Heart left ventricle (tissue), 16 donors: ENCODE measurements around the gene SPAG9. TPM values are rescaled to one million over a fixed set of nuclear protein-coding genes. Genes with fewer than 3 reads are reported as not detected.

Experiments
- ATAC-seq, 4 donors: fragments of 200-7000 bp; cut with Tn5 transposase; one replicate each; pipeline ENCODE4 v1.9.1; 2020 to 2022; ENCODE audit warnings: moderate library complexity in 4 of 4, mild to moderate bottlenecking in 3 of 4, moderate number of reproducible peaks in 1 of 4
- DNase-seq, 5 donors: peaks; one replicate each; pipeline ENCODE4 v3.0.0-alpha.2; 2020
- H3K27ac ChIP-seq, 12 donors: fragments of 200-600 bp; sonication (generic) in 4 of 12; one replicate each; pipeline versions ENCODE4 v1.5.0 to v1.8.0; 2016 to 2022; ENCODE audit warnings: mild to moderate bottlenecking in 2 of 12
- H3K27me3 ChIP-seq, 9 donors: fragments of 200-600 bp; sonication (generic) in 2 of 9; one replicate each; pipeline versions ENCODE4 v1.5.1 to v1.8.0; 2016 to 2022; ENCODE audit warnings: mild to moderate bottlenecking in 3 of 9
- H3K36me3 ChIP-seq, 9 donors: fragments of 200-600 bp; sonication (generic) in 2 of 9; one replicate each; pipeline versions ENCODE4 v1.5.0 to v1.8.0; 2018 to 2022; ENCODE audit warnings: mild to moderate bottlenecking in 2 of 9
- H3K4me1 ChIP-seq, 12 donors: fragments of 200-600 bp; sonication (generic) in 4 of 12; one replicate each; pipeline versions ENCODE4 v1.5.0 to v1.8.0; 2016 to 2022; ENCODE audit warnings: mild to moderate bottlenecking in 3 of 12
- H3K4me3 ChIP-seq, 12 donors: fragments of 200-600 bp; sonication (generic) in 4 of 12; one replicate each; pipeline versions ENCODE4 v1.5.0 to v1.8.0; 2017 to 2022; ENCODE audit warnings: mild to moderate bottlenecking in 9 of 12, moderate library complexity in 4 of 12
- H3K9me3 ChIP-seq, 12 donors: fragments of 200-600 bp; sonication (generic) in 4 of 12; one replicate each; pipeline versions ENCODE4 v1.5.0 to v1.8.0; 2016 to 2022; ENCODE audit warnings: mild to moderate bottlenecking in 1 of 12
- CTCF ChIP-seq, 12 donors: fragments of 200-600 bp; sonication (generic) in 4 of 12; IDR thresholded peaks; one replicate each; pipeline versions ENCODE4 v1.5.0 to v1.8.0; 2018 to 2022; ENCODE audit warnings: antibody characterized with exemption in 12 of 12, mild to moderate bottlenecking in 5 of 12
- POLR2A ChIP-seq, 2 donors: fragments of 450-650 bp; IDR thresholded peaks; one replicate each; pipeline ENCODE4 v1.6.1; 2017; ENCODE audit warnings: antibody characterized with exemption in 2 of 2, mild to moderate bottlenecking in 2 of 2, moderate library complexity in 2 of 2
- WGBS, 4 donors: extraction: QIAGEN DNeasy Blood & Tissue Kit in 2 of 4; methylation state at CpG; one replicate each; pipeline versions ENCODE4 v1.1.5 to v1.1.7; 2013 to 2018; 5-methylcytosine and 5-hydroxymethylcytosine counted together
- intact Hi-C, 10 donors: fragments of 100-400 bp; cut with DNase I; formaldehyde crosslinking; loops; one replicate each; pipeline versions ENCODE4 v1.11.1 to v1.14.2; 2022
- polyA plus RNA-seq, 2 donors: library from polyadenylated mRNA; stranded (reverse); fragments of 200-250 nt; gene quantifications; one replicate each; pipeline ENCODE4 v1.2.3, GENCODE V29; 2013
- total RNA-seq, 9 donors: library from RNA; depleted of rRNA in 2 of 9; stranded (reverse); fragments of >200 nt in 2 of 9; fragmentation: NEBNext Ultra II Directional in 3 of 9; extraction: Animal tissue kit (Norgen Biotek cat#: 25700) in 3 of 9; gene quantifications; one replicate each; pipeline versions ENCODE4 v1.1.0 to v1.2.4, GENCODE V29; 2016 to 2023
- donor health status: ischemic (EF 13 %, LVEDD 7.1; RV severe dilation, severe dysfunction).
- donor health status: healthy with polysubstance abuse.
- donor health status: DM: no; HTN: yes; CAD: no.
- donor health status: DM: no; HTN: no; CAD: no.
- donor health status: ischemic (EF 25% LVEDD 6.9; RV normal size, moderate dysfunction).
- donor health status: ischemic (EF 25% LVEDD 5.7; RV mildly dilated, moderate dysfunction).
- donor health status: healthy.
- donor health status: DM: yes; HTN: yes; CAD: no.
- donor health status: ischemic (EF 35%, LVEDD 5.7; RV mildly dilated, moderate dysfunction).
- donor health status: nonischemic (EF 11% LVEDD 7.7; RV severe dilation, severe dysfunction).
- donor health status: DM: yes; HTN: yes; CAD: no.
- donor health status: PGD.
- donor health status: ischemic (EF 29% LVEDD 5.4; RV normal size, mild dysfunction).
- donor health status: nonischemic (EF 23%, LVEDD 6.1; RV moderate dilation, normal function).

Gene SPAG9
- total and polyA plus RNA-seq, 11 donors, result 15.9 to 65.4 (median 52.9) TPM

- Histone ChIP-seq H3K27me3 (no peaks in the 10 kb centered on the region), H3K9me3 (no peaks in the 10 kb centered on the region), H3K36me3 (peaks cover 0 to 98% (median 60%) of the 10 kb centered on the region in 9 donors), H3K27ac (no peak overlapping the region), H3K4me1 (peaks cover 0 to 5% (median 0%) of the 10 kb centered on the region in 12 donors), H3K4me3 (no peak overlapping the region)
- WGBS, 4 donors, result 81 to 94% (median 88%) methylated on average over 1 of the region's 1 CpG
- intact Hi-C loops, result no loop called here
- DNase-seq, result no peak
- no peak for ATAC-seq
- TF ChIP-seq POLR2A (IDR thresholded peaks at IDR 0.05) (no peak), CTCF (IDR thresholded peaks at IDR 0.05) (no peak)
Observed at GRCh38 chr17:51010173-51010675, 110.4 kb downstream of the SPAG9 start.

GRCh38 chr17:51006601-51007000, 114.1 kb downstream of the SPAG9 start:
- no peaks in the 10 kb centered on the region for H3K27me3 ChIP-seq
- intact Hi-C loops, result loop anchor here in 2 of 10 donors (5.0 to 10.0 kb wide), 2 partner anchors 48 to 51 kb away; no protein-coding TSS in a partner anchor
- no peaks in the 10 kb centered on the region for H3K4me1 ChIP-seq
- no peaks in the 10 kb centered on the region for H3K9me3 ChIP-seq
- DNase-seq (no peak), ATAC-seq (no peak)
- 88 to 100% (median 96%) methylated on average over 1 of the region's 1 CpG for WGBS, 4 donors
- TF ChIP-seq CTCF (IDR thresholded peaks at IDR 0.05) (no peak), POLR2A (IDR thresholded peaks at IDR 0.05) (no peak)
- H3K4me3 ChIP-seq, result no peak overlapping the region
- peaks cover 0 to 98% (median 61%) of the 10 kb centered on the region in 9 donors for H3K36me3 ChIP-seq
- H3K27ac ChIP-seq, result no peak overlapping the region

GRCh38 chr17:51005768-51006167, 114.9 kb downstream of the SPAG9 start:
- intact Hi-C loops, result loop anchor here in 2 of 10 donors (5.0 to 10.0 kb wide), 2 partner anchors 49 to 52 kb away; no protein-coding TSS in a partner anchor
- Histone ChIP-seq H3K36me3 (peaks cover 0 to 98% (median 69%) of the 10 kb centered on the region in 9 donors), H3K9me3 (no peaks in the 10 kb centered on the region), H3K4me1 (peaks cover 0 to 7% (median 0%) of the 10 kb centered on the region in 12 donors), H3K4me3 (no peak overlapping the region), H3K27ac (no peak overlapping the region), H3K27me3 (no peaks in the 10 kb centered on the region)
- ATAC-seq (no peak), DNase-seq (no peak)
- WGBS, 4 donors, result 87 to 96% (median 93%) methylated on average over 2 of the region's 2 CpGs
- TF ChIP-seq CTCF (IDR thresholded peaks at IDR 0.05), result no peak
- no peak for TF ChIP-seq POLR2A (IDR thresholded peaks at IDR 0.05)

GRCh38 chr17:51004249-51004648, 116.4 kb downstream of the SPAG9 start:
- DNase-seq (no peak), ATAC-seq (no peak)
- H3K36me3 ChIP-seq, result peaks cover 0 to 98% (median 84%) of the 10 kb centered on the region in 9 donors
- intact Hi-C loops, result loop anchor here in 5 of 10 donors (5.0 to 10.0 kb wide), 5 partner anchors 48 to 163 kb away; partner anchors contain the start of genes NME1 (in 2 of the 5) and NME2 (in 2 of the 5)
- H3K9me3 ChIP-seq, result no peaks in the 10 kb centered on the region
- H3K4me1 ChIP-seq, result peaks cover 0 to 7% (median 0%) of the 10 kb centered on the region in 12 donors
- WGBS, 4 donors, result 83 to 95% (median 94%) methylated on average over 1 of the region's 1 CpG
- no peaks in the 10 kb centered on the region for H3K27me3 ChIP-seq
- H3K27ac ChIP-seq, result no peak overlapping the region
- TF ChIP-seq CTCF (IDR thresholded peaks at IDR 0.05) (no peak), POLR2A (IDR thresholded peaks at IDR 0.05) (no peak)
- H3K4me3 ChIP-seq, result no peak overlapping the region
